ENCODE measurements around the gene KCNMB3.

The KCNMB3 gene

DNA sequence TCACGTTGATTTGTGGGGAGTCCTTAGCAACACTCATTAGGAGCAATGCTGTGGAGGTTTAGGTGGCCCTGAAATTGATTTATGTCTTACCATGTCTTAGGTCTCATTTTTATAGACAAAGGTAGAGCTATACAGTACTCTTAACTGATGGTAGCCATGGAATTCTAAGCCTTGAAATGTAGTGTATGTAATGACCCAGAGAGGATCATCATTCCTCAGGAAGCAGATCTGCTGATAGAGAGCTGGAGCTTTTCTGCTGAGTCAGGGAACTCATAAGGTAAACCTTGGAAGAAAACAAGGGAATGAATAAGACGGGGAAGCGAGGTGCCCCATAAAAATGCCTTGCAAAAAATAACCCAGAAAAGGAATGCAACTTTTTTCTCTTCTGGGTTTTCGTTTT, 37.9 kb upstream of the KCNMB3 start:
- TF ChIP-seq, protein P1, sequence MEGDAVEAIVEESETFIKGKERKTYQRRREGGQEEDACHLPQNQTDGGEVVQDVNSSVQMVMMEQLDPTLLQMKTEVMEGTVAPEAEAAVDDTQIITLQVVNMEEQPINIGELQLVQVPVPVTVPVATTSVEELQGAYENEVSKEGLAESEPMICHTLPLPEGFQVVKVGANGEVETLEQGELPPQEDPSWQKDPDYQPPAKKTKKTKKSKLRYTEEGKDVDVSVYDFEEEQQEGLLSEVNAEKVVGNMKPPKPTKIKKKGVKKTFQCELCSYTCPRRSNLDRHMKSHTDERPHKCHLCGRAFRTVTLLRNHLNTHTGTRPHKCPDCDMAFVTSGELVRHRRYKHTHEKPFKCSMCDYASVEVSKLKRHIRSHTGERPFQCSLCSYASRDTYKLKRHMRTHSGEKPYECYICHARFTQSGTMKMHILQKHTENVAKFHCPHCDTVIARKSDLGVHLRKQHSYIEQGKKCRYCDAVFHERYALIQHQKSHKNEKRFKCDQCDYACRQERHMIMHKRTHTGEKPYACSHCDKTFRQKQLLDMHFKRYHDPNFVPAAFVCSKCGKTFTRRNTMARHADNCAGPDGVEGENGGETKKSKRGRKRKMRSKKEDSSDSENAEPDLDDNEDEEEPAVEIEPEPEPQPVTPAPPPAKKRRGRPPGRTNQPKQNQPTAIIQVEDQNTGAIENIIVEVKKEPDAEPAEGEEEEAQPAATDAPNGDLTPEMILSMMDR (IDR thresholded peaks at IDR 0.05; ENCODE audit: control insufficient read depth, insufficient read depth, low read depth, low read length, missing control alignments) = no peak
- DNase-seq (ENCODE audit: low read depth) = no peak
- H3K4me3 ChIP-seq (ENCODE audit: control insufficient read depth, low read depth, low read length) = no peak overlapping the region

DNA sequence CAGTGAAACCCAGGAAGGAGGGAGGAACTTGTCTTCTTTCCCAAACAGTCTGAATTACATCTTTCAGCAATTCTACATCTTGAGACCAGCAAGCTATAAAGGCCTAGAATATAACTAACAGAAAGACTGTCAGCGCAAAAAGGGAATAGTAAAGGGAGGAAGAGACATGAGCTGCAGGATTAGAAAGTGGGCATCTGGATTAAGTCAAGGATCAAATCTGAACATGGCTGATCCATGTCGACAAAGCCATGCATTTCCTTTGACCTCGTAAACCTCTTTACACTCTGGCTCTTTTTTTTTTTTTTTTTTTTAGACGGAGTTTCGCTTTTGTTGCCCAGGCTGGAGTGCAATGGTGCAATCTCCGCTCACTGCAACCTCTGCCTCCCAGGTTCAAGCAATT, 35.4 kb upstream of the KCNMB3 start:
- no peak overlapping the region for H3K4me3 ChIP-seq (ENCODE audit: control insufficient read depth, low read depth, low read length)
- DNase-seq (ENCODE audit: low read depth) = no peak
- TF ChIP-seq, protein P1 (IDR thresholded peaks at IDR 0.05; ENCODE audit: control insufficient read depth, insufficient read depth, low read depth, low read length, missing control alignments) = no peak

DNA sequence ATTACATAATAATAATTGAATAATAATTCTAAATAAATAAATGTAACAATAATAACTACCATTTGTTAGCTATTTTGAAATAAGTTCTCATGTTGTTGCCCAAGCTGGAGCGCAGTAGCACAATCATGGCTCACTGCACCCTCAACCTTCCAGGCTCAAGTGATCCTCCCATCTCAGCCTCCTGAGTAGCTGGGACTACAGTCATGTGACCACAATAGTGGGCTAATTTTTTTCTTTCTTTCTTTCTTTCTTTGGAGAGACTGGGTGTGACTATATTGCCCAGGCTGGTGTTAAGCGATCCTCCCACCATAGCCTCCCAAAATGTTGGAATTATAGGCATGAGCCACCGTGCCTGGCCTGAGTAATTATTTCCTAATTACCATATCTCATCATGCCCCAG, 30.9 kb upstream of the KCNMB3 start:
- H3K4me3 ChIP-seq (ENCODE audit: control insufficient read depth, low read depth, low read length) = no peak overlapping the region
- TF ChIP-seq, protein P1 (IDR thresholded peaks at IDR 0.05; ENCODE audit: control insufficient read depth, insufficient read depth, low read depth, low read length, missing control alignments) = no peak
- DNase-seq (ENCODE audit: low read depth) = no peak

DNA sequence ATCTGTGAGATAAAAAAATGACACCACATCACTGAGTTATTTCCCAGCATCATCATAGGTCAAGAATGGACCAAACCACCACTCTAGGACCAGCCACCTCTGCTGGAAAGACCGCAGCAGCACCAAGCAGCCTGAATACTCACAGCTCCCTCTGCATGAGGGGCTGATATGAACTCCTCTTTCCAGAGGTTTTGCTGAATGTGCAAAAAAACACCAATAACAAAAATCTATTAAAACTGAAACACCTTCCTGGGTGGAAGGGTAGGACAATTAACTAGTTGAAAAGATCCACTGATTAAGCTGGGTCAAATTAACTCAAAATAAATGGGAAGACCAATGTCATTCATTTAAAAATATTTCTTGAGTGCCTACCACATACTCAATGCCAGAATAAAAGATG, 28.9 kb upstream of the KCNMB3 start:
- TF ChIP-seq, protein P1 (IDR thresholded peaks at IDR 0.05; ENCODE audit: control insufficient read depth, insufficient read depth, low read depth, low read length, missing control alignments) = no peak
- no peak overlapping the region for H3K4me3 ChIP-seq (ENCODE audit: control insufficient read depth, low read depth, low read length)

DNA sequence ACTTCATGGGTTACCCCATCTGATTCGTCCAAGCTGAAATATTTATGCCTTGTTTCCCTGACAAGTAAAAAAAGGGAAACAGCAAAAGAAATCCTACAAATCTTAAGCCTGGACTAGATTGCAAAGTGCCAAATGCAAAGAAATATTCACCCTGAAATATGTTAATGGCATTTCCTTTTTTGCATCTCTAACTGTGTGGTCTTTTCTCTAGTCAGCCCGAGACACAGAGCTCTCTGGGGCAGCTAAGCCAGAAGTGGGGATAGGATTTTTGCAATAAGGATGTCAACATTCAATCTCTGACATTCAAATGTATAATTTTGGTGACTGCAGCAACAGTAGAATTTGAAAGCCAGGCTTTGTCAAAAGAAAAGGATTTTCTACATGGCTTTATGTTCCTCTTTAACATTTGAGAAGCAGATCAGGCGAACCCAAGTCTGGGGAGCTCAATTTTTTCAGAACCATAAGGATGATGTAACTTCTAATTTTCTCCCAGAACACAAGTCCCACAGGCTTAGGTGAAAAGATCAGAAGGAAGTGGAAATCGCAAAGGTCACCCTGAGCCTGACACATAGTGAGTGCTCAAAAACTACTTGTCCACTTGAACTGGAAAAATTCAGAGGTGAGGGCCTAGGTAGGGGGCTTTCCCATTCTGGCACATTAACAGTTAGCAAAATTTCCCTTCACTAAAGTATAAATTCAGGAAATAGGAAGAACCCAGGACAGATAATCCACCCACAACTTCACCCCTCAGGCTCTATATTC, 28.2 kb upstream of the KCNMB3 start:
- no peak overlapping the region for H3K4me3 ChIP-seq (ENCODE audit: control insufficient read depth, low read depth, low read length)
- TF ChIP-seq, protein P1 (IDR thresholded peaks at IDR 0.05; ENCODE audit: control insufficient read depth, insufficient read depth, low read depth, low read length, missing control alignments) = no peak
- no peak for DNase-seq (ENCODE audit: low read depth)

More for the DNA sequence above, 28.9 kb upstream of the KCNMB3 start:
- DNase-seq (ENCODE audit: low read depth) = no peak

DNA sequence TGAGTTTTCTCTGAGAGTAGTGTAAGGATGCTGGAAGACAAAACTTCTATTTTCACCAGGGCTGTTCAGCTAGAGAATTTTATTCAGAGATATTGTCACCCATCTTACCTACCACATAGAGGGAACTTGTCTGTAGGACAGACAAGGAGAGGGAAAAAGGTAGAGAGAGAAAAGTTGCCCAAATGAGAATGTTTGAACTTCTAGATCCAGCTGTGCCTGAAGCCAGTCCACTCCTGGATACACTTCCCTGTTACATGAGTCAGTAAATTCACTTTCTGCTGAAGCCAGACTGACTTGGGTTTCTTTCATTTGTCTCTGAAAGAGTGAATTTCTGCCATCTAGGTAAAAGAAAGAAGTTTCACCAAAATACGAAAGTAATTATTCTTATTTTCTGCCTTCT, 27.2 kb upstream of the KCNMB3 start:
- DNase-seq (ENCODE audit: low read depth) = no peak
- TF ChIP-seq, protein P1 (IDR thresholded peaks at IDR 0.05; ENCODE audit: control insufficient read depth, insufficient read depth, low read depth, low read length, missing control alignments) = no peak
- H3K4me3 ChIP-seq (ENCODE audit: control insufficient read depth, low read depth, low read length) = no peak overlapping the region
